ENCODE results near the gene GLIS1.

DNA sequence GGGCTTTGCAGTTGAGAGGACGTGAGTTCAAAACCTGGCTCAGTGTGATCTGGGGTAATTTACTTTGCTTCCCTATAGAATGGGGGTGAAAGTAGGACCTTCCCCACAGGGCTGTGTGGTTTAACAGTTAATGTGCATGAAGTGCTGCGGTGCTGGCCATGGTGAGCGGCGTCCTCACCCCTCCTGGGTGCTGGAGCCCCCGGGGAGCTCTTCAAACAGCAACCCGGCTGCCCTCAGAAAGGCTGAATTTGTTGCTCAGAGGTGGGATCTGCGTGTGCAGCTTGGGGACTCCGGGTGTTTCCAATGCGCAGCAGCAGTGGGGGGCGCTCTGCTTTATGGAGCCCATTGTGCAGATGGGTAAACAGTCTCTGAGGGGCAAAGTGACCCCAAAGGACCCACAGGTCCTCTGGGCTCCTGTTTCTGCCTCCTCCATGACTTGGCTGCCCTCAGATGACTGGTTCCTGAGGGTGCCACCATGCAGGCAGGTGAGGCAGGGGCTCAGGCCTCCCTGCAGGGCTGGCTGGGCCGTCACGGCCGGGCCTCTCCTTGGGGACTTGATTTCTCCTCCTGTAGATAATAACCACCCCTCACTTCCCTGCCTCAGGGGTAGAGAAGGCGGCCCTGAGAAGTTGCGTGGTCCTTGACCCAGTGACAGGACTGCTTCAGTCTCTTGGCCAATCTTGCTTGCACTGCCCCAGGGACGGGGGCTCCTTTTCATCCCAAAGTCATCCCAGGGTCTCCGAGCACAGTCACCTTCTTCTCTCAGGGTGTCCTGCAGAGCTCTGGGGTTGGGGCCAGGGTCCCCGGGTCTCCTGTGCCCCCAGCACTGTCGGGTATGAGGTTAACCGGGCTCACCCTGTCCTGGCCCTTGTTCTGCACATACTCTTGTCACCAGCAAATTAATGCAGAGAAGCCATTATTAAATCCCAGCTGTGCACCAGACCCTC, 239.4 kb downstream of the GLIS1 start:
- no peak for TF ChIP-seq FOS (IDR thresholded peaks at IDR 0.05; ENCODE audit: borderline replicate concordance, extremely low read depth, insufficient read length)
- TF ChIP-seq, protein P1, sequence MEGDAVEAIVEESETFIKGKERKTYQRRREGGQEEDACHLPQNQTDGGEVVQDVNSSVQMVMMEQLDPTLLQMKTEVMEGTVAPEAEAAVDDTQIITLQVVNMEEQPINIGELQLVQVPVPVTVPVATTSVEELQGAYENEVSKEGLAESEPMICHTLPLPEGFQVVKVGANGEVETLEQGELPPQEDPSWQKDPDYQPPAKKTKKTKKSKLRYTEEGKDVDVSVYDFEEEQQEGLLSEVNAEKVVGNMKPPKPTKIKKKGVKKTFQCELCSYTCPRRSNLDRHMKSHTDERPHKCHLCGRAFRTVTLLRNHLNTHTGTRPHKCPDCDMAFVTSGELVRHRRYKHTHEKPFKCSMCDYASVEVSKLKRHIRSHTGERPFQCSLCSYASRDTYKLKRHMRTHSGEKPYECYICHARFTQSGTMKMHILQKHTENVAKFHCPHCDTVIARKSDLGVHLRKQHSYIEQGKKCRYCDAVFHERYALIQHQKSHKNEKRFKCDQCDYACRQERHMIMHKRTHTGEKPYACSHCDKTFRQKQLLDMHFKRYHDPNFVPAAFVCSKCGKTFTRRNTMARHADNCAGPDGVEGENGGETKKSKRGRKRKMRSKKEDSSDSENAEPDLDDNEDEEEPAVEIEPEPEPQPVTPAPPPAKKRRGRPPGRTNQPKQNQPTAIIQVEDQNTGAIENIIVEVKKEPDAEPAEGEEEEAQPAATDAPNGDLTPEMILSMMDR (IDR thresholded peaks at IDR 0.05 in 2 of 3, conservative IDR thresholded peaks at IDR 0.05 in 1 of 3; ENCODE audit: control insufficient read depth in 2 of 3, extremely low read depth in 1 of 3, insufficient read depth in 1 of 3, low read depth in 3 of 3, low read length in 3 of 3), result no peak
- TF ChIP-seq YY1 (IDR thresholded peaks at IDR 0.05; ENCODE audit: low read depth, low read length), result no peak
- TF ChIP-seq, protein P2, sequence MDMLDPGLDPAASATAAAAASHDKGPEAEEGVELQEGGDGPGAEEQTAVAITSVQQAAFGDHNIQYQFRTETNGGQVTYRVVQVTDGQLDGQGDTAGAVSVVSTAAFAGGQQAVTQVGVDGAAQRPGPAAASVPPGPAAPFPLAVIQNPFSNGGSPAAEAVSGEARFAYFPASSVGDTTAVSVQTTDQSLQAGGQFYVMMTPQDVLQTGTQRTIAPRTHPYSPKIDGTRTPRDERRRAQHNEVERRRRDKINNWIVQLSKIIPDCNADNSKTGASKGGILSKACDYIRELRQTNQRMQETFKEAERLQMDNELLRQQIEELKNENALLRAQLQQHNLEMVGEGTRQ (IDR thresholded peaks at IDR 0.05; ENCODE audit: borderline replicate concordance, low read depth, low read length), result no peak
- TF ChIP-seq RBBP5 (conservative IDR thresholded peaks at IDR 0.05), result no peak
- no peak for TF ChIP-seq POLR2A (IDR thresholded peaks at IDR 0.05; ENCODE audit: low read depth, low read length)
- TF ChIP-seq POLR2AphosphoS5 (IDR thresholded peaks at IDR 0.05; ENCODE audit: low read length), result no peak
- TF ChIP-seq, protein P3, sequence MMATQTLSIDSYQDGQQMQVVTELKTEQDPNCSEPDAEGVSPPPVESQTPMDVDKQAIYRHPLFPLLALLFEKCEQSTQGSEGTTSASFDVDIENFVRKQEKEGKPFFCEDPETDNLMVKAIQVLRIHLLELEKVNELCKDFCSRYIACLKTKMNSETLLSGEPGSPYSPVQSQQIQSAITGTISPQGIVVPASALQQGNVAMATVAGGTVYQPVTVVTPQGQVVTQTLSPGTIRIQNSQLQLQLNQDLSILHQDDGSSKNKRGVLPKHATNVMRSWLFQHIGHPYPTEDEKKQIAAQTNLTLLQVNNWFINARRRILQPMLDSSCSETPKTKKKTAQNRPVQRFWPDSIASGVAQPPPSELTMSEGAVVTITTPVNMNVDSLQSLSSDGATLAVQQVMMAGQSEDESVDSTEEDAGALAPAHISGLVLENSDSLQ (IDR thresholded peaks at IDR 0.05), result no peak
- TF ChIP-seq ESRRA (IDR thresholded peaks at IDR 0.05; ENCODE audit: low read length), result no peak

Measured in GM12878 (cell line).